ENCODE results near the gene GORASP1. TPM values are rescaled to one million over a fixed set of nuclear protein-coding genes. Genes with fewer than 3 reads are reported as not detected.

Gene GORASP1
- polyA plus RNA-seq, 3 donors, result 23.2 to 105 (median 31.2) TPM

DNA sequence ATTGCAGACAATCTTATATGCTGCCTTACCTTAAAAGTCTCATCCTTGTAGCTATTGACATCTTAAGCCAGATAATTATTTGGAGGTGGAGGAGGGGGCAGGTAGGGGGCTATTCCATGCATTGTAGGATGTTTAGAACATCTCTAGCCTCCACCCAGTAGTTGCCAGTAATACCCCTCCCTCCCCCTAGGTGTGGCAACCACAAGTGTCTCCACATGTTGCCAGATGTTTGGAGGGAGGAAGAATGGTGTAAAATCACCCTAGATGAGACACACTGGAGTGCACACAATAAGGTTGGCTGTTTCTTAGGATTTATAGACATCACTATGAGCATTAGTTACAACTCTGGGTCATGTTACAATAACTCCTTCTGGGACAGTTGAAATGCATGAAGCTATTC is 27.4 kb downstream of the GORASP1 start:
- Mint-ChIP-seq H3K27me3 (ENCODE audit: low read depth in 3 of 3) (no peaks in the 10 kb centered on the region), H3K27ac (no peak overlapping the region), H3K4me3 (no peak overlapping the region), H3K9me3 (no peaks in the 10 kb centered on the region), H3K4me1 (no peaks in the 10 kb centered on the region), H3K36me3 (peaks cover 62 to 66% of the 10 kb centered on the region in 2 donors)
- no peak for DNase-seq
- Histone ChIP-seq H2AFZ (ENCODE audit: insufficient read depth, low read depth, low read length, poor library complexity, severe bottlenecking) (no peak overlapping the region), H3K27me3 (ENCODE audit: control insufficient read depth in 2 of 2, insufficient read depth in 2 of 2, low read length in 2 of 2) (no peaks in the 10 kb centered on the region), H3K9ac (ENCODE audit: insufficient read depth, low read length, poor library complexity, severe bottlenecking) (no peak overlapping the region), H3K4me1 (ENCODE audit: control insufficient read depth in 1 of 2, insufficient read depth in 2 of 2, low read length in 2 of 2) (no peaks in the 10 kb centered on the region), H3K36me3 (replicated peaks in 1 of 2; ENCODE audit: control insufficient read depth in 1 of 2, insufficient read depth in 2 of 2, low read length in 2 of 2) (peaks cover 63 to 92% of the 10 kb centered on the region in 2 donors), H3K4me3 (replicated peaks in 1 of 3; ENCODE audit: low read depth in 2 of 3, low read length in 3 of 3) (no peak overlapping the region), H3K79me2 (ENCODE audit: insufficient read depth, low read length) (no peaks in the 10 kb centered on the region), H3K27ac (ENCODE audit: low read depth in 1 of 2, low read length in 2 of 2) (no peak overlapping the region), H3K4me2 (replicated peaks; ENCODE audit: extremely low read depth, low read length, poor library complexity, severe bottlenecking) (no peak overlapping the region), H4K20me1 (ENCODE audit: insufficient read depth, low read length) (no peaks in the 10 kb centered on the region), H3K9me3 (replicated peaks in 1 of 2; ENCODE audit: control insufficient read depth in 1 of 2, insufficient read depth in 1 of 2, low read length in 2 of 2) (no peaks in the 10 kb centered on the region)
- intact Hi-C loops (cut with micrococcal nuclease), result no loop called here
- TF ChIP-seq, protein P1, sequence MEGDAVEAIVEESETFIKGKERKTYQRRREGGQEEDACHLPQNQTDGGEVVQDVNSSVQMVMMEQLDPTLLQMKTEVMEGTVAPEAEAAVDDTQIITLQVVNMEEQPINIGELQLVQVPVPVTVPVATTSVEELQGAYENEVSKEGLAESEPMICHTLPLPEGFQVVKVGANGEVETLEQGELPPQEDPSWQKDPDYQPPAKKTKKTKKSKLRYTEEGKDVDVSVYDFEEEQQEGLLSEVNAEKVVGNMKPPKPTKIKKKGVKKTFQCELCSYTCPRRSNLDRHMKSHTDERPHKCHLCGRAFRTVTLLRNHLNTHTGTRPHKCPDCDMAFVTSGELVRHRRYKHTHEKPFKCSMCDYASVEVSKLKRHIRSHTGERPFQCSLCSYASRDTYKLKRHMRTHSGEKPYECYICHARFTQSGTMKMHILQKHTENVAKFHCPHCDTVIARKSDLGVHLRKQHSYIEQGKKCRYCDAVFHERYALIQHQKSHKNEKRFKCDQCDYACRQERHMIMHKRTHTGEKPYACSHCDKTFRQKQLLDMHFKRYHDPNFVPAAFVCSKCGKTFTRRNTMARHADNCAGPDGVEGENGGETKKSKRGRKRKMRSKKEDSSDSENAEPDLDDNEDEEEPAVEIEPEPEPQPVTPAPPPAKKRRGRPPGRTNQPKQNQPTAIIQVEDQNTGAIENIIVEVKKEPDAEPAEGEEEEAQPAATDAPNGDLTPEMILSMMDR (IDR thresholded peaks at IDR 0.05), result no peak

DNA sequence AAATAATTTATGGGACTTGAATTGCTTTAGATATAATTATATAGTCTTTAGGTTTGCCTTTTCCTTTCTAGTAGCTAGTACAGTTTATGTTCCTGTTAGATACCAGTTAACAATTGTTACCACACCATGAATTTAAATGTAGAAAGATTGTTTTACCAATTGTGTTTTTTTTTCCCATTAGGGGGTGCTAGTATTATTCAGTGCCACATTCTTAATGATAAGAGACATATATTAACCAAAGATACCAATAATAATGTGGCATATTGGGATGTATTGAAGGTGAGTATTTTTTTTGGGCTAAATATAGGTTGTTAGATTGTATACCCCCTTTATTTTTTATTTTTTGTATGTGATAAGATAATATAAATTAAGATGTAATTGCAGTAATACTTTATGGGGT is 27.9 kb downstream of the GORASP1 start:
- H3K4me1 ChIP-seq (ENCODE audit: control insufficient read depth in 1 of 2, insufficient read depth in 2 of 2, low read length in 2 of 2), result no peaks in the 10 kb centered on the region
- H3K36me3 Mint-ChIP-seq, result peaks cover 65 to 70% of the 10 kb centered on the region in 2 donors
- TF ChIP-seq, protein P1 (IDR thresholded peaks at IDR 0.05), result no peak
- no peaks in the 10 kb centered on the region for H3K4me1 Mint-ChIP-seq
- no peak overlapping the region for H3K9ac ChIP-seq (ENCODE audit: insufficient read depth, low read length, poor library complexity, severe bottlenecking)
- H3K4me3 Mint-ChIP-seq, result no peak overlapping the region
- H3K27me3 ChIP-seq (ENCODE audit: control insufficient read depth in 2 of 2, insufficient read depth in 2 of 2, low read length in 2 of 2), result no peaks in the 10 kb centered on the region
- no peaks in the 10 kb centered on the region for H3K27me3 Mint-ChIP-seq (ENCODE audit: low read depth in 3 of 3)
- peaks cover 67 to 92% of the 10 kb centered on the region in 2 donors for H3K36me3 ChIP-seq (replicated peaks in 1 of 2; ENCODE audit: control insufficient read depth in 1 of 2, insufficient read depth in 2 of 2, low read length in 2 of 2)
- H3K27ac ChIP-seq (ENCODE audit: low read depth in 1 of 2, low read length in 2 of 2), result no peak overlapping the region
- no peak overlapping the region for H3K27ac Mint-ChIP-seq
- no peaks in the 10 kb centered on the region for H3K9me3 Mint-ChIP-seq
- H3K79me2 ChIP-seq (ENCODE audit: insufficient read depth, low read length), result no peaks in the 10 kb centered on the region
- H3K4me2 ChIP-seq (replicated peaks; ENCODE audit: extremely low read depth, low read length, poor library complexity, severe bottlenecking), result no peak overlapping the region
- H3K9me3 ChIP-seq (replicated peaks in 1 of 2; ENCODE audit: control insufficient read depth in 1 of 2, insufficient read depth in 1 of 2, low read length in 2 of 2), result no peaks in the 10 kb centered on the region
- no peak overlapping the region for H3K4me3 ChIP-seq (replicated peaks in 1 of 3; ENCODE audit: low read depth in 2 of 3, low read length in 3 of 3)
- no peak for DNase-seq
- intact Hi-C loops (cut with micrococcal nuclease), result no loop called here
- no peak overlapping the region for H2AFZ ChIP-seq (ENCODE audit: insufficient read depth, low read depth, low read length, poor library complexity, severe bottlenecking)
- H4K20me1 ChIP-seq (ENCODE audit: insufficient read depth, low read length), result no peaks in the 10 kb centered on the region

All from CD14-positive monocyte (primary cell).